Stimulated activated CD8-positive, alpha-beta memory T cell treated with anti-CD3 and anti-CD28 coated beads, Interleukin-4, amount 100 ng/mL, for 1 hour (primary cell): Measurements from ENCODE around the gene PSAP.

Source experiments
- DNase-seq, 2 donors: peaks; one replicate each; pipeline ENCODE4 v3.0.0-alpha.2; 2020; ENCODE audit warnings: low read depth in 2 of 2, low spot score in 1 of 2

PSAP gene

DNA sequence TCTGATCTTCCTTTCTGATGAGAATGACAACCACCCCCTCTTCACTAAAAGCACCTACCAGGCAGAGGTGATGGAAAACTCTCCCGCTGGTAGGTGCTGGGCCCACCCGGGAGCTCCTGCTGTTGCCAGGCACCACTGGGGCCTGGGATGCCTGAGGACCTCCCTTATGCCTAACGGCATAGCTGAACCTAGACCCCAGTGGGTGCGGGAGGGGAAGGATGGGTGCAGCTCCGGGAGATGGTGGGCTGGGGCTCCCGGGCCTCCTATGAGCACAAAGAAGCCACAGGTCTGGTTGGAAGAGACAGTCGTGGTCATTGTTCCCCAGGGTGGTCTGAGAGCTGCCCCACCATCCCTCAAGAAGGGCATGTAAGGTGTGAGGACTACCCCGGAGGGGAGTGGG lies 62.1 kb downstream of the PSAP start:
- no peak for DNase-seq

- DNase-seq: no peak
Measured at GRCh38 chr10:71784679-71785272, 66.3 kb downstream of the PSAP start.

- no peak for DNase-seq
Measured at GRCh38 chr10:71783917-71784678, 67.0 kb downstream of the PSAP start.

DNA sequence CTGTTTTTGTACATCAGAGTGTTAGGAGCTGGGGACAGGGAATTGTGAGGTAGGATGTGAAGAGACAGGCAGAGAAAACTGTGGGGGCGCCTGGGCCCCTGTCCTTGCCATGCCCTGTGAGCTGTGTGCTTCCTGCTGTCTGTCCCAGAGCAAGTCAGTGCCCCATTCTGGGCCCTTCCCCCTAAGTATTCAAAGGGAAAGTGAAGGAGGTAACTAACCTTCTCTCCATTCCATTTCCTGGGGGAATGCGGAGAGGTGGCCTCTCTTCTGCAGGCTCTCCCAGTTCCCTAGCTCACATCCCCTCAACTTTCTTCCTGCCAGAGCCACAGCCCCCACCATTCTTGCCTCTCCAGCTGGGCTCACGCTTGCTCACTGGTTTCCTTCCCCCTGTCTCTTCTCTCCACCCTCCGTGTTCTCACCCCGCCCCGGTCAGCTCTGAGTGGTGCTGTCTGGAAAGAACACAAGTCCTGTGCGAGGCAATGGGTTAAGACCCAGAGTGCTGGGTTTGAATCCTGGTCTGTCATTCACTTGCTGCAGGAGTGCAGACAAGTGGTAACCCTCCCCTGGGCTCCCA lies 68.0 kb downstream of the PSAP start:
- DNase-seq: no peak

GRCh38 chr10:71782221-71782916 lies 68.7 kb downstream of the PSAP start:
- no peak for DNase-seq

DNA sequence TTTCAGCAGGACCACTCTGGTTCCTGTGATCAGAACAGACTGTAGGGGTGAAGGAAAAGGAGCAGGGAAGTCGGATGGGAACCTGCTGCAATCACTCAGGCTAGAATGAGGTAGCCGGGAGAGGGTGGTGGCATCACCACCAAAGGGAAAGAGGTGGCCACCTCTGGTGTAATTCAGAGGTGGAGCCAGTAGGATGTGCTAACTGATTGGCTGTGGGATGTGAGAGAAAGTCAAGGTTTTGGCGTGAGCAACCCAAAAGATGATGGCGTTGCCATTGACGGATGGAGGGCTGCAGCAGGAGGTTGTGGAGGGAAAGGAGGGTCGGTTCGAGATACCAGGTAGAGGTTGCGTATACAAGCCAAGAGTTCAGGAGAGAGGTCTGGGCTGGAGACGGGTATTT lies 70.3 kb downstream of the PSAP start:
- no peak for DNase-seq

GRCh38 chr10:71780156-71780555 lies 70.9 kb downstream of the PSAP start:
- no peak for DNase-seq

- DNase-seq: no peak
Measured at GRCh38 chr10:71779641-71780040, 71.4 kb downstream of the PSAP start.

DNA sequence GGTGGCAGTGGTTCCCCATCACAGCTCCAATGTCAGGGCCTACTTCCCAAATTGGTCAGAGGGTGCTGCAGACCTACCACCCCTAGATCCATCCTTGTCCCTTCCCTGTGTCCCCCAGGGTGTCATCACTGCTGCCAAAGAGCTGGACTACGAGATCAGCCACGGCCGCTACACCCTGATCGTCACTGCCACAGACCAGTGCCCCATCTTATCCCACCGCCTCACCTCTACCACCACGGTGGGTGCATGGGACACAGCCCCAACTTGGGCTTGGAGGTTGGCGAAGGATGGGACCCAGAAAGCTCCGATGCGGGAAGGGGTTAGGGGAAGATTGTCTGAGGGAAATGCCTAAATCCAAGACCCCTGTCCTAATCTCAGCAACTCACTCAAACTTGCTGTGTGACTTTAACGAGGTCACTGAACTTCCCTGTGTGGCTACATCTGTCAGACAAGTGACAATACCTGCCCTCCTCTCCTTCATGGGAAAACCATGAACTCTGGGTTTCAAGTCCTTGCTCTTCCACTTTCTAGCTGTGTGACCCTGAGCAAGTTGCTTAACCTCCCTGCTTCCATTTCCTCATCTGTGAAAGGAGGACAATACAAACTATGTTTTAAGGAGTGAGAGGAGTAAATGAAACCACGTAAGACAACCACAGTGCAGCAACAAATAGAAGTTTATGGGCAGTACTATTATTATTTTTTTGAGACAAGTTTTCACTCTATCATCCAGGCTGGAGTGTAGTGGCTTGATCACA lies 72.8 kb downstream of the PSAP start:
- no peak for DNase-seq

DNA sequence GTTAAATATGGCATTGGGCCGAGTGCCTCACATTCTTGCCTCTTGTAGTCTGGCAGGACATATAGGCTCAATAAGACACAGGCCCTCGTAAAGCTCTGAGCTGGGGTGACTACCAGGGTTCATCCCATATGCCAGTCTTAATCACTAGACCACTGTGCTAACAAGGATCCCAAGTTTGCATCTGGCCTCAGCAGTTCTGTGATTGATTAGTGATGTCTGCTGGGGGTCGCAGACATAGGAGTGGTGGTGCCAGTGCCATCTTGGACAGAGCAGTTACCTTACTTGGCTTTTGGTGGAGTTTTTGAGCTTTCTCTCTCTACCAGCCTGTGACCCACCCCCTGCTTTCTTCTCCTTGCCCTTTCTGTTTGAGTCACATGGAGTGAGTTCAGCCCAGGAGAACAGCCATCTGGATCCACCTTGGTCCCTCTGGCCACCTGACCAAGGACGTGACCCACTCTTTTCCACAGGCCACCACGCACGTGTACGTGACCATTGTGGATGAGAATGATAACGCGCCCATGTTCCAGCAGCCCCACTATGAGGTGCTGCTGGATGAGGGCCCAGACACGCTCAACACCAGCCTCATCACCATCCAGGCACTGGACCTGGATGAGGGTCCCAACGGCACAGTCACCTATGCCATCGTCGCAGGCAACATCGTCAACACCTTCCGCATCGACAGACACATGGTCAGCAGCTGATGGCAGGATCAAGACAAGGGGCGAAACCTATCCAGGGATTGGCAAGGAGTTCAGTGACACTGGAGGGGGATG lies 73.7 kb downstream of the PSAP start:
- no peak for DNase-seq

DNA sequence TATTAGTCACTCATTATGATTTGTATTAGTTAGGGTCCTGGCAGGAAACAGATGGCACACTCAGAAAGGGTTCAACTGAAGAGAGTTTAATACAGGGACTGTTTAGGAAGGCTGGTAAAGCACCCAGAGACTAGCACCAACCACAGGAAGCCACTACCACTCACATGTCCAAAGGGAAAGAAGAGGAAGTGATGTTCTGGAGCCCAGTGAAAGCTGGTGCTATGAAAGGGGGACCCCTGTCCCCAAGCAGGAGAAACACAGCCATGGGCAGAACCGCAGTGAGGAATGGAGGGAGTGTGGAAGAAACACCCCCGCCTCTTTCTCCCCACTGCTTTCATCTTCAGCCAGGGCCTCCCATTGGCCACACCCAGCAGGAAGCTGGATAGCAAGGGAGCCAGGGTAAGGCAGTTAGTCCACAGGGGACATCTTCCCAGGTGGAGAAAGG lies 74.5 kb downstream of the PSAP start:
- DNase-seq: no peak

DNA sequence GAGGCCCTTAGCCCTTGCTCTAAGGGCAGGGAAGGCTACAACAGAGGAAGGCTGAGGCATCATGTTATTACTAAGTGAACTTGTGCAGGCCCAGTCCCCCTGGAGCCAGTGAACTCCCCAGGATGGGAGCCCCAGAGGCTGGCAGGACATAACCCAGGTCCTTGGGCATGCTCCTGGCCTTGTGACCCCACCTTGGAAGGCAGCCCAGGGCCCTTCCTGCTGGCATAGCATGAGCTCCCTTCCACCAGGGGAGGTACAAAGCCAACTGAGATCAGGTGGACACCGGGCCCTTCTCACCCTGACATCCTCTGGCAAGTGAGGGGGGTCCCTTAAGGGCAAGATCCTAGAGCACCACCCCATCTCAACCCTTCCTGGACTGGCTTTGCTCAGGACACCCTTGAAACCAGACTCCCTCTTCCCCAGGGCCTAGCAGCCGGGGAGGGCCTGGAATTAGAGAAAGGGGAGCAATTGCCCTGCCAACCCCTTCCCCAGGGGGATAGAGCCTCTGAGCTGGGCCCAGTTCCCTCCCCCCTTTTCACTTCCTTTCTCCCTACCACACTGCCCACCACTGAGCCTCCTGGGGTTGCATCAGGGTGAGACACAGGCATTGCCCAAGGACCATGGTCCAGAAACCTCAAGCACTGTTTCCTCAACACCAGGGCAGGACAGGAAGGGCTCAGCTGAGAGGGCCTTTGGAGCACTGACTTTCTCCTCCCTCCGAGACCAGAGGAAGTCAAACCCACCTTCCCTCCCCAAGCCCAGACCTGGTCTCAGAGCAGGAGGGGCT lies 75.9 kb downstream of the PSAP start:
- DNase-seq: no peak

DNA sequence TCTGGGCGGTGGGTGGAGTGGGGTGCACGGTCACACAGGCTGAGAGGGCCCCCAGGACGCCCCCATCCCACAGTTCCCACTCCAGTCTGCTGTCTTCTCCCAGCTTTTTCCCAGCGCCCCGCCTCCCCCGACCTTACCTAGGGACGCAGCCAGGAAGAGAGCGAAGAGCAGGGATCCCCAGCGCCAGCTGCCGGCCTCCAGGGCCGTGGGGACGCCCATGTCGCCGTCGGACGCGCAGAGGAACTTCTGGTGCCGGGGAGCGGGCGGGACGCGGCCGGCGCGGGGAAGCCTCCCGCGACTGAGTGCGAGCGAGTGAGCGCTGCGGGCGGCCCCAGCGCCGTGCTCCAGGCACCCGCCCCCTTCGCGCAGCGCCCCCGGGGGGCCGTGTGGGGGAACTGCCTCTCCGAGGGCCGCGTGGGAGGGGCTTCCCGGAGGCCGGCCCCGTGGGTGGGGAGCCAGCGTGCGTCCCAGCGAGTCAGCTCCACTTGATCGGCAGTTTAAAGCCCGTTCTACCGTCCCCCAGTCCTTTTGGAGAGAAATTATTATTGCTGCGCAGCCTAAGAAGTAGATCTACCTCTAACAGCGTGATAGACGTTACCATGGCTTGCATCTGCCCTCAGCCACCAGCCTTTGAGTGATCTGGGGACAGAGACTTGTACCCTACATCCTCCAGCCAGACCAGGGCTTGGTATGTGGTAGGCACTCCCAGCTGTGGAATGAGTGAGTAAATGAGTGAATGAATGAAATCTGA lies 77.7 kb downstream of the PSAP start, which contains the start of gene VSIR:
Gene VSIR (minus strand): TSS at position 300 of the 751 bp plus-strand sequence. CDS start 81 bp downstream, at position 219.
- DNase-seq: peak; percentile 87 to 92

DNA sequence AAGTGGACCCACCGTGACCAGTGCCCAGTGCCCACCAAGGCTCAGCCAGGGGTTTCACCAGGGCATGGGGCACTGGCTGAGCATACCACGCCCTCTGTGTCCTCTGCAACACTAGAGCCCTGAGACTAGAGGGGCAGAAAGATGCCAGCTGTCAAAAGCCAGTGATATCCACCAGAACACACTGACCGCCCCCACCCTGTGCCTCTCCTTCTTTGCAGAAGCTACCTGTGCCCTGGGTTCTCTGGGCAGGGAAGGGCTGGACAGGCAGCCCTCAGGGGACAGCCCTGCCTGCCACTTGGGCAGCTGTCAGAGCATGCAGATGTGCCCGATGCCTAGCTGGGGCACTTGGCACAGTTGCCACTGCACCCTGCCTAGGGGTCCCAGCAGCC lies 78.2 kb downstream of the PSAP start:
- no peak for DNase-seq

DNA sequence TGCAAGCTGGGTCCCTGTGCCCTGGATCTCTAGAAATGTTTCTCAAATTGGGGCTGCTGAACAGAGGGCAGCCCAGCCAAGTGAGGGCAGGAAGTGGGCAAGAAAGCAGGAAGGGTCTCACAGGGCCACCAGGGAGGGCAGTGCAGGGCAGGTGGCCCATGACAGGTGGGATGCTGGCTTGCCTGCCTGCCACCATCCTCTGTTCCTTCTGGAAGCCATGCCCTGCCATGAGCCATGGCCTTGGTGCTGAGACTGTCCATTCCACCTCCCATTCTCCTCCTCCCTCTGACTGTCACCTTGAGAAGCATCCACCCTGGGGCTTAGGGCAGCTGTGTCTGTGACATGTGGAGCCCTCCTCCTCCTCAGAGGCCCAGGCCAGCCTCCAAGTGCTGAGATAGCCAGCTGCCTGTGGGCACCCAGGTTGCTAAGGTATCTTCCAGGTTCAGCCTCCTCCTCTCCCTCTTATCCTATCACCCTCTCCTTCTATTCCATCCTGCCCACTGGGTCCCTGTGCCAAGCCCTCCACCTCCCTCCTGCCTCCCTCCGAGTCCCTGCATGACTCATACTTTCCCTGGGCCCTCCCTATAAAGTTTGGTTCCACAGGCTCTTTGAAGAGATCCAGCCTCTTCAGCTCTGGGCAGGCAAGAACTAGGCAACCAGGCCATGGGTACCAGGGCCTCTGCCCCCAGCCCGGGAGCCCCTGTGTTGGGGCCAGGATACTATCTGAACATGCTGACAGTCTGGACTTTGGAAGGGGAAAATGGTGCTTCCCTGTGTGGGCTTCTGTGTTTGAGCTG lies 79.0 kb downstream of the PSAP start:
- peak in 1 of 2 donors; percentile 38 for DNase-seq

DNA sequence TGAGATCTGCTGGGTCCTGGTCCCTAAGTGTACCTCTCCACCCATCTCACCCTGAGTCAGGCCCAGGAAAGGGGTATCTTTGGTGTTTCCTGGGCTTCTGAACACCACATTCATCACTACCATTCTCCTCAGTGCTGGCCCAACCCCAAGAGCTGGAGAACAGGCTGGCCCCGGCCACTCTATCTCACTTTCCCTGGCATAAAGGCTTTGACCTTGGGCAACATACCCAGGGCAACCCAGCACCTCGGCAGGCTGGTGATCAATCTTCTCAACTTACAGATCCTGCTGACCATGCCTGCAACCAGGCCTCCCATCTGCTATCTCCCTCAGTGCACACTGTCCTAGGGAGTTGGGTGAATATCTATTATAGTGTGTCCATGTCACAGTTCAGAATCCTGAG lies 79.8 kb downstream of the PSAP start:
- no peak for DNase-seq

DNA sequence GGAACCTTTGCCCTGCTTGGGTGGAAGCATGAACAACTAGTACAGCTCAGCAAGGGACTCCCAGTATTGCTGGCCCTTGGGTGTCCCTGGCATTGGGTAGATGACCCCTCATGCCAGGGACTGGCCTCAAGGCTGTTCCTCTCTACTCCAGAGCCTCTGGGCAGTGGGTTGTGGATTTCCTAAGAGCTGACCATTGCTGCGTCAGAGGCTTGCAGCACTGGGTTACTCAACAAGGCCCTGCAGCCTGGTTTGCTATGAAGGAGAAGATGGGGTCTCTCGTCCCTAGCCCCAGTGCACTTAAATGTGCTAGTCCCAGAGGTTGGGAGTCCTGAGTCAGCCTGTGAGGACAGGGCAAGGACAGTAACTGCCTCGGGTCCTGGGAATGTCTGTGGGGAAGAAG lies 80.3 kb downstream of the PSAP start:
- no peak for DNase-seq

GRCh38 chr10:71770255-71770654 lies 80.8 kb downstream of the PSAP start:
- no peak for DNase-seq
